ENCODE results near the gene IMPDH2. TPM values are rescaled to one million over a fixed set of nuclear protein-coding genes. Genes with fewer than 3 reads are reported as not detected.

Gene IMPDH2
- total RNA-seq, 4 donors from 2014 or later = 108 to 156 (median 128) TPM

GRCh38 chr3:48999085-48999858 lies 29.9 kb downstream of the IMPDH2 start:
- peaks cover 0 to 75% (median 5%) of the 10 kb centered on the region in 3 donors for H3K36me3 ChIP-seq
- TF ChIP-seq POLR2A (IDR thresholded peaks at IDR 0.05) = no peak
- TF ChIP-seq CTCF (IDR thresholded peaks at IDR 0.05) = no peak
- no peak for TF ChIP-seq EP300 (IDR thresholded peaks at IDR 0.05)
- H3K4me1 ChIP-seq = peaks cover 0 to 6% (median 0%) of the 10 kb centered on the region in 4 donors
- H3K27me3 ChIP-seq = no peaks in the 10 kb centered on the region
- DNase-seq (ENCODE audit: low spot score in 2 of 2) = no peak
- H3K27ac ChIP-seq = no peak overlapping the region
- no peaks in the 10 kb centered on the region for H3K9me3 ChIP-seq
- no peak overlapping the region for H3K4me3 ChIP-seq
- 70 to 78% methylated on average over 8 of the region's 8 CpGs for WGBS, 2 donors

GRCh38 chr3:48997714-48998637 lies 31.2 kb downstream of the IMPDH2 start:
- Histone ChIP-seq H3K36me3 (peaks cover 0 to 70% (median 5%) of the 10 kb centered on the region in 3 donors), H3K4me1 (peaks cover 0 to 6% (median 0%) of the 10 kb centered on the region in 4 donors), H3K27me3 (no peaks in the 10 kb centered on the region), H3K27ac (peak overlapping the region in 2 of 4 donors; percentile 15 to 43), H3K9me3 (no peaks in the 10 kb centered on the region), H3K4me3 (no peak overlapping the region)
- WGBS, 2 donors = 61 to 68% methylated on average over 18 to 20 of the region's 20 CpGs
- TF ChIP-seq CTCF (IDR thresholded peaks at IDR 0.05) (no peak), EP300 (IDR thresholded peaks at IDR 0.05) (no peak), POLR2A (IDR thresholded peaks at IDR 0.05) (no peak)
- no peak for DNase-seq (ENCODE audit: low spot score in 2 of 2)

GRCh38 chr3:48997102-48997635 lies 32.0 kb downstream of the IMPDH2 start:
- Histone ChIP-seq H3K27ac (no peak overlapping the region), H3K4me1 (peaks cover 0 to 12% (median 0%) of the 10 kb centered on the region in 4 donors), H3K27me3 (no peaks in the 10 kb centered on the region), H3K9me3 (no peaks in the 10 kb centered on the region), H3K4me3 (no peak overlapping the region), H3K36me3 (peaks cover 0 to 62% (median 5%) of the 10 kb centered on the region in 3 donors)
- DNase-seq (ENCODE audit: low spot score in 2 of 2) = no peak
- TF ChIP-seq EP300 (IDR thresholded peaks at IDR 0.05) (no peak), POLR2A (IDR thresholded peaks at IDR 0.05) (no peak), CTCF (IDR thresholded peaks at IDR 0.05) (no peak)
- 81 to 86% methylated on average over 7 of the region's 8 CpGs for WGBS, 2 donors

- Histone ChIP-seq H3K9me3 (no peaks in the 10 kb centered on the region), H3K4me3 (no peak overlapping the region), H3K27me3 (no peaks in the 10 kb centered on the region), H3K4me1 (peaks cover 0 to 17% (median 2%) of the 10 kb centered on the region in 4 donors), H3K36me3 (peaks cover 0 to 57% (median 5%) of the 10 kb centered on the region in 3 donors), H3K27ac (no peak overlapping the region)
- WGBS, 2 donors = 93 to 96% methylated on average over 8 of the region's 8 CpGs
- TF ChIP-seq CTCF (IDR thresholded peaks at IDR 0.05) = no peak
- no peak for TF ChIP-seq EP300 (IDR thresholded peaks at IDR 0.05)
- no peak for TF ChIP-seq POLR2A (IDR thresholded peaks at IDR 0.05)
- no peak for DNase-seq (ENCODE audit: low spot score in 2 of 2)
Measured at GRCh38 chr3:48996640-48997039, 32.6 kb downstream of the IMPDH2 start.
